GM12874 (cell line): ENCODE data around the gene RPL37.

Experiments
- TF ChIP-seq, protein P1 (sequence below): IDR thresholded peaks from 2 replicates; pipeline ENCODE4 v1.5.1; 2011; ENCODE audit warnings: low read depth, mild to moderate bottlenecking, control low read depth, low read length, moderate library complexity; ENCODE audit not compliant: insufficient read depth

RPL37 gene

DNA sequence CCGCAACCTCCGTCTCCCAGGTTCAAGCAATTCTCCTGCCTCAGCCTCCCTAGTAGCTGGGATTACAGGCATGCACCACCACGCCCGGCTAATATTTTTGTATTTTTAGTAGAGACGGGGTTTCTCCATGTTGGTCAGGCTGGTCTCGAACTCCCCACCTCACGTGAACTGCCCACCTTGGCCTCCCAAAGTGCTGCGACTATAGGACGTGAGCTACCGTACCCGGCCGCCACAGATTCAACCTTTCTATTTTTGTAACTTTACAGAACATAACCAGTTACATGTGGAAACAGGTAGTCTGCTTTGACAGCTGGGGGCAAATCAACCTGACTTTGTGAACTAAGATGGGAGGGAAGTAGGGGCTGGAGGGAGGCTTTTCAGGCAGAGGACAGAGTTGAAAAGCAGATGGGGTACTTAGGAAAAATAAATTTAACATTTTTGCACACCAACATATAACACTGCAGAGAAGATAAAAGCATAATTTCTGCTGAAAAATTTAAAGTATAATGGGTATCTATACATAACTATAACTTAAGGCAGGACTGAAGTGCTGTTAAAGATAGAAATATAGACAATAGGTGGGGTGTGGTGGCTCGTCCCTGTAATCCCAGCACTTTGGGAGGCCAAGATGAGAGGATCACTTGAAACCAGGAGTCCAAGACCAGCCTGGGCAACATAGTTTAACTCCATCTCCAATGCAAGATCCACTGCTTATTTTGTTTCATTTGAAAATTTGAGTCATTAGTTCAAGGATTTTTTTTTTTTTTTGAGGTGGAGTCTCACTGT, 5.1 kb downstream of the RPL37 start:
- TF ChIP-seq, protein P1, sequence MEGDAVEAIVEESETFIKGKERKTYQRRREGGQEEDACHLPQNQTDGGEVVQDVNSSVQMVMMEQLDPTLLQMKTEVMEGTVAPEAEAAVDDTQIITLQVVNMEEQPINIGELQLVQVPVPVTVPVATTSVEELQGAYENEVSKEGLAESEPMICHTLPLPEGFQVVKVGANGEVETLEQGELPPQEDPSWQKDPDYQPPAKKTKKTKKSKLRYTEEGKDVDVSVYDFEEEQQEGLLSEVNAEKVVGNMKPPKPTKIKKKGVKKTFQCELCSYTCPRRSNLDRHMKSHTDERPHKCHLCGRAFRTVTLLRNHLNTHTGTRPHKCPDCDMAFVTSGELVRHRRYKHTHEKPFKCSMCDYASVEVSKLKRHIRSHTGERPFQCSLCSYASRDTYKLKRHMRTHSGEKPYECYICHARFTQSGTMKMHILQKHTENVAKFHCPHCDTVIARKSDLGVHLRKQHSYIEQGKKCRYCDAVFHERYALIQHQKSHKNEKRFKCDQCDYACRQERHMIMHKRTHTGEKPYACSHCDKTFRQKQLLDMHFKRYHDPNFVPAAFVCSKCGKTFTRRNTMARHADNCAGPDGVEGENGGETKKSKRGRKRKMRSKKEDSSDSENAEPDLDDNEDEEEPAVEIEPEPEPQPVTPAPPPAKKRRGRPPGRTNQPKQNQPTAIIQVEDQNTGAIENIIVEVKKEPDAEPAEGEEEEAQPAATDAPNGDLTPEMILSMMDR, result no peak

DNA sequence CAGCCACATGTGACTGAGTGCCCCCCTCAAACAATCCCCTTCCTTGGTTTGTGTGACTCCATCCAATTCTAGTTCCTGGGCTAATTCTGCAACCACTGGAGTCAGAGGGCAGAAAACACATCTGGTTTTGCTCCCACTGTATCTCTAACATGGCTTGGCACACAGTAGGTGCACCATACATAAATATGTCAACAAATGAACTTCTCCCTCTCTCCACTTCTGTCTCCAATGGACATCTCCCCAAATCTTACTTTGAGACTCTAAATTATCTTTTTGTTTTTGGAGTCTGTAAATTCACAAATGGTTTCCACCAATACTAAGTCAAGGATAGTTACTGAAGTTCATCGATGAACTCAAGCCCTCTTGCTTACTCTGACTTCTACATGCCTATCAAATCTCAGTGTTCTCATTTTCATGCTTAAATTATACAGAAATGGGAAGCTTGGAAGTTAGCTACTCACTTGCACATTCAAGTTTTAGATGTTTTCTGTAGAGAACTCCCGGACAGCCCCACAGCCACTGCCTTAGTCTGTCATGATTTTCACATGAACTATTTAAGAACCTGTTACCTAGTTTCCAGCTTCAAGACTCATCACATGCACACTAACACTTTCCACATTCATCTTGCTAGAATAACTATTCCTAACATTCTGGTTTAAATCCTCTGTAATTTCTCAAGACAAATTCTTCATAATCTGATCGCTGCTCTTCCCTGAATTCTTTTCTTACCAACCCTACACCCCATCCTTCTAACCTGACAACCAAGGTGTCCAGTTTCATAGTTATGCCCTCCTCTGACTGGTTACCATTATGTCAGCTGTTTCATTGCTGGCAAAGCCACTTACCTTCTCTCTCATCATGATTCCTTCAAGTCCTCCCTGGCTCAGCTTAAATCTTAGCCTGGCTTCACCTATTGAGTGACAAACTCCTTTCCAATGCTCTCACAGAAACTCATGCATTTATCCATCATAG, 6.0 kb downstream of the RPL37 start:
- TF ChIP-seq, protein P1, result no peak

- TF ChIP-seq, protein P1, result no peak
These were observed 6.9 kb downstream of the RPL37 start for GRCh38 chr5:40828021-40828631.

DNA sequence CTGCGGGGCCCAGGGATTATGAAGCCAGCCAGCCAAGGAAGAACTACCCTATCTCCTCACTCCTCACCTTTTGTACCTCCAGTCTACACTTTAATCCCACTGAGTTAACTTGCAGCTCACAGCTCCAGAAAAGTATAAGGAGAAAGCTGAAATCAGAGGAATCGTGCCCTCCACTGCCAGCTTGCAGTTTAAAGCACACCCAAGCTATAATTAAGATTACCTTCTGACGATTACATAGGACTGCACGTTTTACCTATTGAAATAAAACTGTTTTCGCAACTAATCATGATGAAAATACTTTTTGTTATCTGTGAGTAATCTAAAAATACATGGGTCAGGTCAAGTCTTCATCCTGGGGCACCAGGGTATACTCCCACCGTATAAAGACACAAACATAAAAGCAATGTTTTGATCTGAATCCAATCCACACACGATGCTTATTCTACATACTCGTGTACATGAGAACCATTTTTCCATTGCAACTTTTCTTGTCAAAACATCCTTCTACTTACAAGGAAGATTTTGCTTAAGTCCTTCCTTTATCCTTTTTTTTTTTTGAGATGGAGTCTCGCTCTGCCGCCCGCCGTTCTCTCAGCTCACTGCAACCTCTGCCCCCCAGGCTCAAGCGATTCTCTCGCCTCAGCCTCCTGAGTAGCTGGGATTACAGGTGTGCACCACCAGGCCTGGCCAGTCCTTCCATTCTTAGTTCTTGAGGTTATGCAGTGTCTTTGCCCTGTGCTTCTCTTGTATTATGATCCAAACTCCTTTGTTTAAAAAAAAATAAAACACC, 7.6 kb downstream of the RPL37 start:
- TF ChIP-seq, protein P1, result no peak

GRCh38 chr5:40826489-40827187, 8.4 kb downstream of the RPL37 start:
- TF ChIP-seq, protein P1, result no peak

- TF ChIP-seq, protein P1, result no peak
These were observed 11.6 kb downstream of the RPL37 start for GRCh38 chr5:40823459-40823858.
